Colonic mucosa (tissue), 4 donors: ENCODE results near the gene LIN7A. TPM values are rescaled to one million over a fixed set of nuclear protein-coding genes. Genes with fewer than 3 reads are reported as not detected.

Experiments
- DNase-seq: peaks from one replicate; pipeline ENCODE4 v3.0.0-alpha.2; 2020
- H3K27ac ChIP-seq: fragments of 200-600 bp; one replicate; pipeline ENCODE4 v1.8.0; 2021
- H3K27me3 ChIP-seq: fragments of 200-600 bp; one replicate; pipeline ENCODE4 v1.8.0; 2021
- H3K36me3 ChIP-seq: fragments of 200-600 bp; one replicate; pipeline ENCODE4 v1.8.0; 2021
- H3K4me1 ChIP-seq: fragments of 200-600 bp; one replicate; pipeline ENCODE4 v1.8.0; 2021; ENCODE audit warnings: mild to moderate bottlenecking
- H3K4me3 ChIP-seq: fragments of 200-600 bp; one replicate; pipeline ENCODE4 v1.8.0; 2021
- H3K9ac ChIP-seq, 2 donors: one replicate each; pipeline ENCODE4 v1.7.0; 2013; ENCODE audit warnings: control low read depth in 2 of 2, low read depth in 2 of 2, low read length in 2 of 2
- H3K9me3 ChIP-seq: fragments of 200-600 bp; one replicate; pipeline ENCODE4 v1.8.0; 2021
- intact Hi-C: fragments of 100-400 bp; cut with DNase I; formaldehyde crosslinking; loops from one replicate; pipeline ENCODE4 v1.14.1; 2022
- total RNA-seq, 2 donors: library from RNA; stranded (reverse); fragmentation: NEBNext Ultra II Directional in 1 of 2; extraction: Animal tissue kit (Norgen Biotek cat#: 25700) in 1 of 2; gene quantifications; one replicate each; pipeline ENCODE4 v1.2.1, GENCODE V29; 2021
- TF ChIP-seq, protein P1 (sequence below): fragments of 200-600 bp; IDR thresholded peaks from one replicate; pipeline ENCODE4 v1.8.0; 2022; ENCODE audit warnings: antibody characterized with exemption, mild to moderate bottlenecking
- donor health status: healthy.
- donor health status: DM: no; HTN: no; CAD: no.
- donor health status: DM: no; HTN: no; CAD: no.

Gene LIN7A
- total RNA-seq, 2 donors from 2014 or later = 0.17 to 1.8 TPM

DNA sequence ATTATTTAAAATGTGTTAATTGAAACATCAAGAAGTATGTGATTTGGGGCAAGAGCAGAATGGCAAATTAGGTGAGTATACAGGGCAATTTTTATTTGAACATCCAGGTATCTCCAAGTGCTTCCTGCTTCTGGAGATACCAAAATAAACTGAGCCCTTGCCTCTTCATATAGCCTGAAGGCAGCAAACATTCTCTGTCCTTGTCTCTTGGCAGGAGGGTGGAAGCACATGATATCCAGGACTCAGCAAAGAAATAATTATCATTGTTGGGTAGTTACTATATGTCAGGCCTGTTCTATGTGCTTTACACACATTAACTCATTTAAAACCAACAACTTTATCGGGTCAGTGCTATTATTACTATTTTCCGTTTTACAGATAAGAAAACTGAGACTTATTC lies 12.5 kb downstream of the LIN7A start:
- no peaks in the 10 kb centered on the region for H3K9me3 ChIP-seq
- intact Hi-C loops = no loop called here
- H3K27ac ChIP-seq = no peak overlapping the region
- no peaks in the 10 kb centered on the region for H3K4me1 ChIP-seq
- TF ChIP-seq, protein P1, sequence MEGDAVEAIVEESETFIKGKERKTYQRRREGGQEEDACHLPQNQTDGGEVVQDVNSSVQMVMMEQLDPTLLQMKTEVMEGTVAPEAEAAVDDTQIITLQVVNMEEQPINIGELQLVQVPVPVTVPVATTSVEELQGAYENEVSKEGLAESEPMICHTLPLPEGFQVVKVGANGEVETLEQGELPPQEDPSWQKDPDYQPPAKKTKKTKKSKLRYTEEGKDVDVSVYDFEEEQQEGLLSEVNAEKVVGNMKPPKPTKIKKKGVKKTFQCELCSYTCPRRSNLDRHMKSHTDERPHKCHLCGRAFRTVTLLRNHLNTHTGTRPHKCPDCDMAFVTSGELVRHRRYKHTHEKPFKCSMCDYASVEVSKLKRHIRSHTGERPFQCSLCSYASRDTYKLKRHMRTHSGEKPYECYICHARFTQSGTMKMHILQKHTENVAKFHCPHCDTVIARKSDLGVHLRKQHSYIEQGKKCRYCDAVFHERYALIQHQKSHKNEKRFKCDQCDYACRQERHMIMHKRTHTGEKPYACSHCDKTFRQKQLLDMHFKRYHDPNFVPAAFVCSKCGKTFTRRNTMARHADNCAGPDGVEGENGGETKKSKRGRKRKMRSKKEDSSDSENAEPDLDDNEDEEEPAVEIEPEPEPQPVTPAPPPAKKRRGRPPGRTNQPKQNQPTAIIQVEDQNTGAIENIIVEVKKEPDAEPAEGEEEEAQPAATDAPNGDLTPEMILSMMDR = no peak
- H3K4me3 ChIP-seq = no peak overlapping the region
- no peak overlapping the region for H3K9ac ChIP-seq
- no peaks in the 10 kb centered on the region for H3K27me3 ChIP-seq
- H3K36me3 ChIP-seq = no peaks in the 10 kb centered on the region
- DNase-seq = no peak

DNA sequence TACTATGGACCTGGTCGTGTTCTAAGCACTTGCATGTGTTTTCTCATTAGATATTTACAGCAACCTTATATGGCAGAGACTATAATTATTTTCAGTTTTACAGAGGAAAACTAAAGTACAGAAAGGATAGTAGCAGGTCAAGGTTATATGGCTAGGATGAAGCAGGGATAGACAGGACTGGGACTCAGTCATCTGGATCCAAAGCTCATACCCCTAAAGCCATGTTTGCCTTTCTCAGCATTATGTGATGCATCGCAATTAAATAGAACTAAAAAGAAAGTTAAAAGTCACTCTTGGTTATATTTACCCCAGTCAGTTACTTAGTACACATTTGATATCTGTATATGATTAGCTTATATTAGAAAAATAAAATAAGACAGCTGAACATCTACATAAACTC lies 13.3 kb downstream of the LIN7A start:
- intact Hi-C loops = no loop called here
- no peaks in the 10 kb centered on the region for H3K27me3 ChIP-seq
- TF ChIP-seq, protein P1 = no peak

GRCh38 chr12:80920006-80920405 lies 17.7 kb downstream of the LIN7A start:
- H3K27ac ChIP-seq = no peak overlapping the region
- DNase-seq = no peak
- no peaks in the 10 kb centered on the region for H3K9me3 ChIP-seq
- TF ChIP-seq, protein P1 = no peak
- no peaks in the 10 kb centered on the region for H3K36me3 ChIP-seq
- no peak overlapping the region for H3K4me3 ChIP-seq
- no peak overlapping the region for H3K9ac ChIP-seq
- no peaks in the 10 kb centered on the region for H3K4me1 ChIP-seq
- intact Hi-C loops = no loop called here
- H3K27me3 ChIP-seq = no peaks in the 10 kb centered on the region

More for the DNA sequence above, 13.3 kb downstream of the LIN7A start:
- H3K4me3 ChIP-seq = no peak overlapping the region
- no peak for DNase-seq
- H3K9ac ChIP-seq = no peak overlapping the region
- H3K4me1 ChIP-seq = no peaks in the 10 kb centered on the region
- no peaks in the 10 kb centered on the region for H3K9me3 ChIP-seq
- no peak overlapping the region for H3K27ac ChIP-seq
- H3K36me3 ChIP-seq = no peaks in the 10 kb centered on the region

DNA sequence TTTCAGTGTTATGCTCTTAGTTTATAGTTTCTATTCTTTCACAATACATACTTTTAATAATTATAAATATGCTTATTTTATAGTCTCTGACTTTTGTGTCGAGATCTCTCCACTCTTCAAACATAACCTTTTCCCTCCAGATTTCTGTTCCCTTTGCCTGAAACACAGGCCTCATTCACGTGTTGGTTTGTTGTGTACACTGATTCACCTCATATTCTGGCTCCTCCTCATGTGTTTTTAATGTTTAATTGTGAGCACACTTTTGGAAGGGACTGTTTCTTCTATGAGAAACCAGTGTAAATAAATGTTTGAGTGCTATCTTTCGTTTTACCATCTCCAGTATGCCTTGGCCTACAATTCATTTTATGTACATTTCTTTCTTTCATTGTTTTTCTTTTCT lies 20.1 kb downstream of the LIN7A start:
- Histone ChIP-seq H3K27me3 (no peaks in the 10 kb centered on the region), H3K4me1 (no peaks in the 10 kb centered on the region), H3K9ac (no peak overlapping the region), H3K27ac (no peak overlapping the region), H3K4me3 (no peak overlapping the region), H3K36me3 (no peaks in the 10 kb centered on the region), H3K9me3 (no peaks in the 10 kb centered on the region)
- DNase-seq = no peak
- intact Hi-C loops = no loop called here
- TF ChIP-seq, protein P1 = no peak

- Histone ChIP-seq H3K36me3 (no peaks in the 10 kb centered on the region), H3K9me3 (no peaks in the 10 kb centered on the region), H3K9ac (no peak overlapping the region), H3K4me1 (no peaks in the 10 kb centered on the region), H3K4me3 (no peak overlapping the region), H3K27ac (no peak overlapping the region), H3K27me3 (no peaks in the 10 kb centered on the region)
- no peak for DNase-seq
- intact Hi-C loops = no loop called here
- TF ChIP-seq, protein P1 = no peak
Observed at GRCh38 chr12:80912901-80913770, 24.6 kb downstream of the LIN7A start.
